DND-41 (cell line): Measurements from ENCODE around the gene SLC17A2.

Experiments used
- CTCF ChIP-seq: IDR thresholded peaks from 2 replicates; pipeline ENCODE4 v1.5.1; 2012; ENCODE audit warnings: borderline replicate concordance, low read length, moderate library complexity, mild to moderate bottlenecking; ENCODE audit not compliant: poor library complexity, severe bottlenecking; ENCODE audit errors: extremely low read depth
- EZH2 ChIP-seq: IDR thresholded peaks from 3 replicates; pipeline ENCODE4 v1.6.1; 2012; ENCODE audit warnings: borderline replicate concordance, low read depth, mild to moderate bottlenecking, moderate library complexity, low read length, inconsistent platforms; ENCODE audit not compliant: severe bottlenecking

DNA sequence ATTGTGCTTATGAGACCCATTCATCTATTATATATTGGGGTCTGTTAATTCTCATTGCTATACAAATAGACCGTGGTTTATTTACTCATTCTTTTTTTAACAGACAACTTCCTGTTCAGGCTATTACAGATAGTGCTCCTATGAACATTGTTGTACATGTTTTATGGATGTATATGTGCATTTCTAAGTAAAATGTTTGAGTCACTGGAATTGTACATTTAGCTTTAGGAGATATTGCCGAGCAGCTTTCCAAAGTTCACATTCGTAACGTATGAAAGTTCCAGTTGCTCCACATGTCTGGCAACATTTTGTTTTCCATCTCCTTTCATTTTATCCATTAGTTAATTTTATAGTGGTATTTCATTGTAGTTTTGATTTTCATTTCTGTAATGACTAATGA lies 19.1 kb downstream of the SLC17A2 start:
- TF ChIP-seq CTCF: no peak
- TF ChIP-seq EZH2: no peak
